GM12872 (cell line): ENCODE results near the gene STXBP6.

Experiments
- TF ChIP-seq, protein P1 (sequence below): IDR thresholded peaks from 3 replicates; pipeline ENCODE4 v1.5.1; 2011; ENCODE audit warnings: low read depth, mild to moderate bottlenecking, low read length, moderate library complexity; ENCODE audit not compliant: insufficient read depth

The STXBP6 gene

DNA sequence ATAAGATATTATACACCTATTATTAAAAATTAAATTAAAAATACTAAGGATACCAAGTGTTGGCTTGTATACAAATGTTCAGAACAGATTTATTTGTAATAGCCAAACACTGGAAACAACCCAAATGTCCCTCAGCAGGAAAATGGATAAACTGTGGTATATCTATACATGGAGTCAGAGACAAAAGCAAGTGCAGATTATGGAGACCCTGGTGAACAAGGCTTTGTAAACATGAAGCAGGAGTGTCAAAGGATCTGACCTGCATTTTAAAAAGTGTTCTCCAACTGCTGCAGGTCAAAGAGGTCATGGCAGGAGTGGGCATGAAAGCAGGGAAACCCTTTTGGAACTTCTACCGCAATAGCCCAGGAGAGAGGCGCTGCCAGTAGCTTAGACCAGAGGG is 181.6 kb downstream of the STXBP6 start:
- TF ChIP-seq, protein P1, sequence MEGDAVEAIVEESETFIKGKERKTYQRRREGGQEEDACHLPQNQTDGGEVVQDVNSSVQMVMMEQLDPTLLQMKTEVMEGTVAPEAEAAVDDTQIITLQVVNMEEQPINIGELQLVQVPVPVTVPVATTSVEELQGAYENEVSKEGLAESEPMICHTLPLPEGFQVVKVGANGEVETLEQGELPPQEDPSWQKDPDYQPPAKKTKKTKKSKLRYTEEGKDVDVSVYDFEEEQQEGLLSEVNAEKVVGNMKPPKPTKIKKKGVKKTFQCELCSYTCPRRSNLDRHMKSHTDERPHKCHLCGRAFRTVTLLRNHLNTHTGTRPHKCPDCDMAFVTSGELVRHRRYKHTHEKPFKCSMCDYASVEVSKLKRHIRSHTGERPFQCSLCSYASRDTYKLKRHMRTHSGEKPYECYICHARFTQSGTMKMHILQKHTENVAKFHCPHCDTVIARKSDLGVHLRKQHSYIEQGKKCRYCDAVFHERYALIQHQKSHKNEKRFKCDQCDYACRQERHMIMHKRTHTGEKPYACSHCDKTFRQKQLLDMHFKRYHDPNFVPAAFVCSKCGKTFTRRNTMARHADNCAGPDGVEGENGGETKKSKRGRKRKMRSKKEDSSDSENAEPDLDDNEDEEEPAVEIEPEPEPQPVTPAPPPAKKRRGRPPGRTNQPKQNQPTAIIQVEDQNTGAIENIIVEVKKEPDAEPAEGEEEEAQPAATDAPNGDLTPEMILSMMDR = no peak

DNA sequence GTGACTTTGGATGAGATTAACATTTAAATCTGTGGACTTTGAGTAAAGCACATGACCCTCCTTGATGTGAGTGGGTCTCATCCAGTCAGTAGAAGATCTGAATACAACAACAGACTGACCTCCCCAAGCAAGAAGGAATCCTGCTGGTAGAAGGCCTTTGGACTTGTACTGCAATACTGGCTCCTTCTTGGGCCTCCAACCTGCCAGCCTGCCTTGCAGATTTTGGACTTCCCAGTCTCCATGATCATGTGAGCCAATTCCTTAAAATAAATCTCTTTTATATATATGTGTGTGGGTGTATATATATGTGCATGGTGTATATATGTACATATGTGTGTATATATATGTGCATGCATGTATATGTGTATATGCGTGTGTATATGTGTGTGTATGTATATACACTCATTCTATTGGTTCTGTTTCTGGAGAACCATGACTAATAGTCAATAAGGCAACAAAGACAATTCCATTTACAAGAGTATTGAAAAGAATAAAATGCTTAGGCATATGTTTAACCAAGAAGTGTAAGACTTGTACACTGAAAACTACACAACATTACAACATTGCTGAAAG is 183.8 kb downstream of the STXBP6 start:
- TF ChIP-seq, protein P1 = no peak

DNA sequence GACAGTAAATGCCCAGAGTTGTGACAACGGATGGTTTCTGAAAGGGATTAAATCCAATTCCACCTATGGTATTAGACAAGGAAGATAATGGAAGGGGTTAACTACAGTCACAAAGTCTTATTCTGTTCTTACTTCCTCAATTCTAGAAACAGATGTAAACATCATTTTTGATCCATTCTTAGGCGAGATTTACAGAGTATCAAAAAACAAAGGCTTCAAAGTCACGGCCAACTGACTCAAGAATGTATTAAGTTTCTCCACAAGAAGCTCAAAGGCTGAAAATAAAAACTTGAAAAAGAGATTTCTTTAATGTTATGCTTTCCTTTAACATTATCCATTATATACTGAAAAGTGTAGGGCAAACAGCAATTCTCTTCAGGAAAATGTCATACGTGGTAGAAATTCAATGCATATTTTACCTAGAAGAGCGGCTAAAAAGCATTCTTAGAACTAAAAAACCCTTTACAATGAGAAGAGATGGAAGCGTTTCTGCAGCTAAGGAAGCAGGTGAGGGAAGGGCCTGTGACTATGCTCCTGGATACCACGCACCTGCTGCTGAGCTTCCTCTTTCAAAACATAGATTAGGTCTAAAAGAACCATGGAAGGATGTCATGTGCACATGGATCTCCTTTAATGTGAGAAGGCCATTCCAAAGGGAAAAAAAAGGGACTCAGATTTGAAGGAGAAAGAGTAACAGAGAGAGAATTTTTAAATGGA is 185.8 kb downstream of the STXBP6 start:
- TF ChIP-seq, protein P1 = no peak

DNA sequence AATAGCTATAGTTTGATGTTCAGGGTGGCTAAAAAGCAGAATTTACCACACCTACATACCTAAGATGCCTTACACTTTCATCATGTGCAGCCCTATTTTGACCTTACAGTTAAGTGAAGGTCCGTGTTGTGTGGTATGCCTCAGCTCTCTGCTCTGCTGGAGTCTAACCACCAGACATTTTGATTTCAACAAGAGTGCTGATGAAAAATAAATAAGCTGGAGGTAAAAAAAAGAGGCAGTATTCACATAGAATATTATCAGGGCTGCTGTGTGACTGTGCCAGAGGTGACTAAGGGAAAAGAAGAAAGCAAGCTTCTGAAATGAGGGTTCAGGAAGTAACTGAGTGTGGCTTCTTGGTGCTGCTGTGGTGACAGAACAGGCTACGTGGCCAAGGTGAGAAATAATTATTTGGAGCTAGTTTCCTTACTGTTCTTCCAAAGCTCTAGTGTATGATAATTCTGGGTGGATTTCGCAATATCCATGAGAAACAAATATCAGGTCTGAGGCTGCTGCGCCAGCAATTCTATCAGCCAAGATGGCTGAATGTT is 188.8 kb downstream of the STXBP6 start:
- TF ChIP-seq, protein P1 = no peak

DNA sequence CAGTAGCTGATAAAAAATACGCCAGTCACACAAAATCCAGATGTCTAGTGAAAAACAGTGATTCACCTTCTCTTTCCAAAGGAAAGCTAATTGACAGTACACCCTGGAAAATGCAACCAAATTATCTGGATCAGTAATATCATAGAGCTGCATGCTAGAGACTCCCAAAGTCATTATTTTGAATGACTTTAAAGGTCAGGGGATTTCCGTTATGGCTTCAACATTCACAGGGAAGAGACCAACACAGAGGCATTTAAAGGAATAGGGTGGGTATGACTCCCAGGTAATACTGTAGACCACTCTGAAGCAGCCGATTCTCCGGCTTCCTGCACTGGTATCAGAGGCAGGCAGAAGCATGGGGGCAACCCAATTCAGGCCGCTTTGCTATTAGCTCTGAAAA is 190.4 kb downstream of the STXBP6 start:
- TF ChIP-seq, protein P1 = no peak

DNA sequence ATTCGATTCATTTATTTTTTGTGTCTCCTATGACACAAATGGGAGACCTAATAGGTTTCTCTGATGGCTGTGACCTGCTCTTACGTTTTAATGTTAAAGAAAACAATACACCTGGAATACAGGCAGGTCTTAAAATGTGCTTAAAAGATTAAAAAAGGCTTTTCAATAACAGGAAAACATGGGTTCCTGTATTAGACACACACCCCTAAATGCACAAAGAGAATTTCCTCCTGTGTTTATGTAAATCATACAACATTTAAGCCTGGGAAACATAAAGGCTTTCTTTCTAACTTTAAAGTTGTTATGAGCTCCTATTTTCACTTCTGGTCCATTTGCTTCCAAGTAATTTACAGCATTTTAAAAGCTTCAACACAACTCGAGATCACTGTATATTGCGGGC is 191.3 kb downstream of the STXBP6 start:
- TF ChIP-seq, protein P1 = no peak

DNA sequence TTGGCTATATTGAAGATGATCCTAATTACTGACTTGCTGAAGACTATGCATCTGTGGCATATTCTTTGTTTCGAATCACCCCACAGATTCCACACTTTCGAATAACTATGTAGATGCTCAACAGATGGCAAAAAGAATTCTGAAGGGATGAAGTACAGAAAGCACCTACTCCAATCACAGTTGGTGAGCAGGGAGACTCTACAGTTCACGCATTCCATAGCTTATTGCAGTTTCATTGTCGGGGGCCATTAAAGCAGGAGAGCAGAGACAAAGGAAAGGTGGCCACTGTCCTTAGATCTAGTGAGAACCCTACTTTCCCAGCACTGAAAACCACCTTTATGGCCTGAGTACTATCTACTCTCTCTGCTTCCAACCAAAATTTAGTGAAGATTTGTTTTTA is 191.9 kb downstream of the STXBP6 start:
- TF ChIP-seq, protein P1 = no peak
